ENCODE data around the gene TMEM240.

- TF ChIP-seq, protein P1, sequence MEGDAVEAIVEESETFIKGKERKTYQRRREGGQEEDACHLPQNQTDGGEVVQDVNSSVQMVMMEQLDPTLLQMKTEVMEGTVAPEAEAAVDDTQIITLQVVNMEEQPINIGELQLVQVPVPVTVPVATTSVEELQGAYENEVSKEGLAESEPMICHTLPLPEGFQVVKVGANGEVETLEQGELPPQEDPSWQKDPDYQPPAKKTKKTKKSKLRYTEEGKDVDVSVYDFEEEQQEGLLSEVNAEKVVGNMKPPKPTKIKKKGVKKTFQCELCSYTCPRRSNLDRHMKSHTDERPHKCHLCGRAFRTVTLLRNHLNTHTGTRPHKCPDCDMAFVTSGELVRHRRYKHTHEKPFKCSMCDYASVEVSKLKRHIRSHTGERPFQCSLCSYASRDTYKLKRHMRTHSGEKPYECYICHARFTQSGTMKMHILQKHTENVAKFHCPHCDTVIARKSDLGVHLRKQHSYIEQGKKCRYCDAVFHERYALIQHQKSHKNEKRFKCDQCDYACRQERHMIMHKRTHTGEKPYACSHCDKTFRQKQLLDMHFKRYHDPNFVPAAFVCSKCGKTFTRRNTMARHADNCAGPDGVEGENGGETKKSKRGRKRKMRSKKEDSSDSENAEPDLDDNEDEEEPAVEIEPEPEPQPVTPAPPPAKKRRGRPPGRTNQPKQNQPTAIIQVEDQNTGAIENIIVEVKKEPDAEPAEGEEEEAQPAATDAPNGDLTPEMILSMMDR (IDR thresholded peaks at IDR 0.05; ENCODE audit: low read depth, low read length, poor library complexity, severe bottlenecking), result no peak
- no peak for TF ChIP-seq EZH2phosphoT487 (IDR thresholded peaks at IDR 0.05; ENCODE audit: borderline replicate concordance, low read length)
Observed at GRCh38 chr1:1583347-1584010, 43.1 kb upstream of the TMEM240 start.

All from DOHH2 (cell line).